ENCODE measurements around the gene SLC39A11. TPM values are rescaled to one million over a fixed set of nuclear protein-coding genes. Genes with fewer than 3 reads are reported as not detected.

The SLC39A11 gene
- polyA plus RNA-seq, 3 donors from 2014 or later, result 13.7 to 25.8 (median 16.2) TPM

GRCh38 chr17:72604518-72604917 is 488.0 kb downstream of the SLC39A11 start:
- Mint-ChIP-seq H3K4me1 (no peaks in the 10 kb centered on the region), H3K27ac (no peak overlapping the region), H3K4me3 (no peak overlapping the region), H3K27me3 (ENCODE audit: low read depth in 3 of 3) (peaks cover 2 to 11% (median 3%) of the 10 kb centered on the region in 3 donors), H3K36me3 (peaks cover 0 to 6% (median 5%) of the 10 kb centered on the region in 3 donors), H3K9me3 (peaks cover 0 to 14% (median 4%) of the 10 kb centered on the region in 6 donors)
- no peak for DNase-seq

GRCh38 chr17:72603420-72604242 is 488.9 kb downstream of the SLC39A11 start:
- H3K27ac Mint-ChIP-seq, result no peak overlapping the region
- no peak for DNase-seq
- no peak overlapping the region for H3K4me3 Mint-ChIP-seq
- peaks cover 2 to 11% (median 3%) of the 10 kb centered on the region in 3 donors for H3K27me3 Mint-ChIP-seq (ENCODE audit: low read depth in 3 of 3)
- peaks cover 0 to 6% (median 5%) of the 10 kb centered on the region in 3 donors for H3K36me3 Mint-ChIP-seq
- H3K9me3 Mint-ChIP-seq, result peaks cover 0 to 14% (median 3%) of the 10 kb centered on the region in 6 donors
- H3K4me1 Mint-ChIP-seq, result no peaks in the 10 kb centered on the region

GRCh38 chr17:72602517-72603419 is 489.7 kb downstream of the SLC39A11 start:
- Mint-ChIP-seq H3K27me3 (ENCODE audit: low read depth in 3 of 3) (peaks cover 2 to 11% (median 3%) of the 10 kb centered on the region in 3 donors), H3K9me3 (peaks cover 0 to 6% (median 3%) of the 10 kb centered on the region in 6 donors), H3K27ac (no peak overlapping the region), H3K4me3 (no peak overlapping the region), H3K36me3 (peaks cover 0 to 4% (median 1%) of the 10 kb centered on the region in 3 donors), H3K4me1 (no peaks in the 10 kb centered on the region)
- DNase-seq, result no peak

GRCh38 chr17:72600934-72601333 is 491.6 kb downstream of the SLC39A11 start:
- no peak overlapping the region for H3K27ac Mint-ChIP-seq
- no peaks in the 10 kb centered on the region for H3K4me1 Mint-ChIP-seq
- DNase-seq, result no peak
- H3K9me3 Mint-ChIP-seq, result peaks cover 0 to 4% (median 0%) of the 10 kb centered on the region in 6 donors
- H3K4me3 Mint-ChIP-seq, result no peak overlapping the region
- peaks cover 2 to 11% (median 3%) of the 10 kb centered on the region in 3 donors for H3K27me3 Mint-ChIP-seq (ENCODE audit: low read depth in 3 of 3)
- no peaks in the 10 kb centered on the region for H3K36me3 Mint-ChIP-seq

GRCh38 chr17:72599891-72600290 is 492.6 kb downstream of the SLC39A11 start:
- Mint-ChIP-seq H3K36me3 (no peaks in the 10 kb centered on the region), H3K4me1 (no peaks in the 10 kb centered on the region), H3K9me3 (peaks cover 0 to 4% (median 0%) of the 10 kb centered on the region in 6 donors), H3K27me3 (ENCODE audit: low read depth in 3 of 3) (peaks cover 2 to 11% (median 6%) of the 10 kb centered on the region in 3 donors), H3K4me3 (no peak overlapping the region), H3K27ac (no peak overlapping the region)
- DNase-seq, result no peak

GRCh38 chr17:72598695-72599094 is 493.8 kb downstream of the SLC39A11 start:
- Mint-ChIP-seq H3K4me1 (no peaks in the 10 kb centered on the region), H3K27ac (no peak overlapping the region), H3K36me3 (no peaks in the 10 kb centered on the region), H3K9me3 (peaks cover 0 to 4% (median 0%) of the 10 kb centered on the region in 6 donors), H3K27me3 (ENCODE audit: low read depth in 3 of 3) (peaks cover under 1 to 11% (median 8%) of the 10 kb centered on the region in 3 donors), H3K4me3 (no peak overlapping the region)
- DNase-seq, result no peak

- Mint-ChIP-seq H3K36me3 (no peaks in the 10 kb centered on the region), H3K27ac (no peak overlapping the region), H3K9me3 (peaks cover 0 to 4% (median 0%) of the 10 kb centered on the region in 6 donors), H3K4me3 (no peak overlapping the region), H3K4me1 (peaks cover 0 to 2% of the 10 kb centered on the region in 2 donors), H3K27me3 (ENCODE audit: low read depth in 3 of 3) (peaks cover 4 to 13% (median 8%) of the 10 kb centered on the region in 3 donors)
- DNase-seq, result no peak
Measured at GRCh38 chr17:72597354-72598087, 495.0 kb downstream of the SLC39A11 start.

Other genes with a start within 250 kb of the SLC39A11 start
- not detected for gene SSTR2, start 72.3 kb upstream of the SLC39A11 start, polyA plus RNA-seq
- 10 to 100 TPM in 2 of 3 donors, 1 to 10 TPM in 1; 9.6 to 33.6 (median 17.2) TPM for gene COG1, start 100.4 kb upstream of the SLC39A11 start, polyA plus RNA-seq
- not detected for gene CPSF4L, start 169.2 kb upstream of the SLC39A11 start, polyA plus RNA-seq
- gene CDC42EP4, start 219.3 kb upstream of the SLC39A11 start, polyA plus RNA-seq, result under 1 TPM in 2 of 3 donors, not detected in 1; 0.26 to 0.41 TPM